GM18907 (cell line): ENCODE data around the gene YPEL2.

Experiments
- ATAC-seq: cut with Tn5 transposase; IDR thresholded peaks from one replicate; pipeline ENCODE4 v1.9.1; 2021; ENCODE audit warnings: mild to moderate bottlenecking, moderate library complexity; ENCODE audit not compliant: unreplicated experiment

Gene YPEL2

GRCh38 chr17:59356543-59357218 is 25.2 kb downstream of the YPEL2 start:
- no peak for ATAC-seq

GRCh38 chr17:59357219-59357697 is 25.8 kb downstream of the YPEL2 start:
- no peak for ATAC-seq

GRCh38 chr17:59357929-59358328 is 26.5 kb downstream of the YPEL2 start:
- ATAC-seq: no peak

- no peak for ATAC-seq
These were observed 29.9 kb downstream of the YPEL2 start for GRCh38 chr17:59361386-59361785.

GRCh38 chr17:59361916-59362810 is 30.7 kb downstream of the YPEL2 start:
- peak; percentile 53 for ATAC-seq

GRCh38 chr17:59362811-59363205 is 31.4 kb downstream of the YPEL2 start:
- no peak for ATAC-seq

- ATAC-seq: no peak
These were observed 34.0 kb downstream of the YPEL2 start for GRCh38 chr17:59365383-59365981.

GRCh38 chr17:59366040-59366757 is 34.7 kb downstream of the YPEL2 start:
- no peak for ATAC-seq

GRCh38 chr17:59366773-59367656 is 35.6 kb downstream of the YPEL2 start:
- no peak for ATAC-seq

GRCh38 chr17:59367657-59368045 is 36.2 kb downstream of the YPEL2 start:
- no peak for ATAC-seq

- ATAC-seq: no peak
These were observed 36.9 kb downstream of the YPEL2 start for GRCh38 chr17:59368218-59368857.

- ATAC-seq: no peak
These were observed 37.8 kb downstream of the YPEL2 start for GRCh38 chr17:59369031-59369975.

GRCh38 chr17:59370593-59371299 is 39.3 kb downstream of the YPEL2 start:
- no peak for ATAC-seq

GRCh38 chr17:59371416-59372100 is 40.1 kb downstream of the YPEL2 start:
- no peak for ATAC-seq

- peak; percentile 61 for ATAC-seq
These were observed 40.8 kb downstream of the YPEL2 start for GRCh38 chr17:59372138-59372751.

- ATAC-seq: no peak
These were observed 42.5 kb downstream of the YPEL2 start for GRCh38 chr17:59373882-59374495.
